HG03439 (cell line): ENCODE measurements around the gene HIP1.
"Not testable (repeated sequence)": the region's sequence is repeated elsewhere in the genome, so short reads cannot be mapped to it uniquely, and the experiment has no call there.

ENCODE experiments used
- ATAC-seq: cut with Tn5 transposase; IDR thresholded peaks from one replicate; pipeline ENCODE4 v1.9.1; 2021; ENCODE audit warnings: mild to moderate bottlenecking, moderate library complexity; ENCODE audit not compliant: unreplicated experiment

HIP1 gene

DNA sequence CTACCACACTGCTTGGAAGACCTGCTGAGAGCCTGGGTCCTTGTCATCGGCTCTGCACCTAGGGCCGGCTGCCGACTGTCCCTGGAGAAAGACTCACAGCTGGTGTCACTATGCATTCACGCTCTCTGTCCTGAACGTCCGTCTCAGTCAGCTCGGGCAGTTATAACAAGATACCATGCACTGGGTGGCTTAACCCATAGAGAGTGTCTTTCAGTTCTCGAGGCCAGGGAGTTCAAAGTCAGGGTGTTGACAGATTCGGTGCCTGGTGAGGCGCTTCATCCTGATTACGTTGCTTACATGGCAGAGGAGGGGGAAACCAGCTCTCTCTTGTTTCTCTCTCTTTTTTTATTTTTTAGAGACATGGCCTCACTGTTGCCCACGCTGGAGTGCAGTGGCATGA, 155.5 kb downstream of the HIP1 start:
- no peak for ATAC-seq

DNA sequence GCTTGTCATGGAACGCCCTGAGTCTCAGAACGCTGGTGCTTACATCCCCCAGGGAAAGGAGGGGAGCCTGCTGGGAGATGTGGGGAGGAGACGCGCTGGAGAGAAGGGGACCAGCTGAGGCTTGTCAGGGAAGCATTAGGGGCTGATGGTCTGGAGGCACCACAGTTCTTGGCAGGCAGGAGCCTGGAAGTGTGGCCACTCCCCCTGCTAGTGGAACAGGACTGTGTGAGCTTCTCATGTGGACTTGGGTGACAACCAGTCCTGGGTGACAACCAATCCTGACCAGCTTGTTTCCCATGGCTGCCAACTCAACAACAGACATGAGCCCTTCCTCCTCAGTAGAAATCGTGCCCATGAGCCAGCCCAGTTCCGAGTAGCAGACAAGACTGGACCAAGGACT, 158.8 kb downstream of the HIP1 start:
- ATAC-seq = no peak

DNA sequence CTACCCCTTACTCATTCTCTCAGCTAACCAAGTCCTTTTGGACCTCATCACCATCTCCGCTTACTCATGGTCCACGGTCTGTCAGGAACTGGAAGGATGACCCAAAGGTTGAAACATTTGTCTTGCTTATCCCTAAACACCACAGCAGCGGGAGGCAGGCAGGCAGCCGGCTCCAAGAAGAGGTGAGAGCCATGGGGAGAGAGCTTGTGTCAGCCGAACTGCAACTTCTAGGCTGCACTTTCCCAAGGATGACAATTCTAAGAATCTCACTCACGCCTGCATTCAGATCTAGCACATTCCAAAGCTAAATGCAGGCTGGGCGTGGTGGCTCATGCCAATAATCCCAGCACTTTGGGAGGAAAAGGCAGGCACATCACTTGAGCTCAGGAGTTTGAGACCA, 160.7 kb downstream of the HIP1 start:
- no peak for ATAC-seq

DNA sequence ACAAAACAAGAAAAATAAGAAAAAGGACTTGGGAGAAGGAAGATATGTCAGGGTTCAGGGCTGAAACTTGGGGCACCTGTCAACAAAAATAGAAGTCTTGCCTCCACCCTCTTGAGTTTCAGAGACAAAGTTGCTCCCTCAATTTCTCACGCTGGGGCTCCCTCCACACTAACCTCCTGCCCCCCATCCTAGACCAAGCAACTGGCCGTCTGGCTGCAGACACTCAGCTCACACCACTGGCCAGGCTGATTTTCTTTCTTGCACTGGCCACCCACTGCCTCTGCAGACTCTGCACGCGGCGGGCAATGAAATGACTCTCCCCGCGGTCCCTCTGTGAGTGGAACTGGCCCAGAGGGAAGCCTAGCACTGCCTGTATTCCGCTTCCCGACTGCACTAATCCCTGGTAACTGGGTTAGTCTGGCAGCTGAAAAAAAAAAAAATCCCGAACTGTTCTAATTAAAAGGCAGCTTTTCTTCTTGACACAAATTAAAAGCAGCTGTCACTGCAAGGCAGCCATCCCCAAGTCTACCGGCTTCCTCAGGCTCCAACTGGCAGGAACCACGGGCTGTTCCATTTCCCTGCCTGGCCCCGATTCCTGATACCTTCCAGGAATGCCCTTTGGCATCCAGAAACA, 163.1 kb downstream of the HIP1 start:
- no peak for ATAC-seq

DNA sequence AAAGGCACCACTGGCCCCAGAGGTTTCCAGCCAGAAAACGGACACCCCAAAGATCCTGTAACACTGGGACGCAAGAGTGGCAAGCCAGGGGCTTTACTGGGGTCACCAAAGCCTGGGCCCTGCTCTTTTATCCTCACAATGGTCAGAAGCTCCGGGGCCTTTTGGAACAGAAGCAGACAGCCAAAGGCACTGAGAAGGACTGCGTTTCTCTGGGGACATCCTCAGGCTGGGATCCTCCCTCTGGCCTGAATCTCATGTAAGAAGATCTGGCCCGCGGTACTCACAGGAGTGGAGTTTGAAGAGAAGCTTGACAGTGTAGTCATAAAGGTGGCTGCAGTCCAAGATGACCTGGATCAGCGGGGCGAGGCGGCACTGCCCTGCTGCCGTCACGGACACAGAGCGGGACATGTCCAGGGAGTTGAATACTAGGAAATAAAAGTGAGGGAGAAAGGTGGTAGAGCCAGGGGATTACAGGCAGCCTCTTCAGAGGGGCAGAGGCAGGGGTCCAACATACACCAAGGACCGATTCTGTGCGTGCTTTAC, 165.2 kb downstream of the HIP1 start:
- ATAC-seq = no peak

DNA sequence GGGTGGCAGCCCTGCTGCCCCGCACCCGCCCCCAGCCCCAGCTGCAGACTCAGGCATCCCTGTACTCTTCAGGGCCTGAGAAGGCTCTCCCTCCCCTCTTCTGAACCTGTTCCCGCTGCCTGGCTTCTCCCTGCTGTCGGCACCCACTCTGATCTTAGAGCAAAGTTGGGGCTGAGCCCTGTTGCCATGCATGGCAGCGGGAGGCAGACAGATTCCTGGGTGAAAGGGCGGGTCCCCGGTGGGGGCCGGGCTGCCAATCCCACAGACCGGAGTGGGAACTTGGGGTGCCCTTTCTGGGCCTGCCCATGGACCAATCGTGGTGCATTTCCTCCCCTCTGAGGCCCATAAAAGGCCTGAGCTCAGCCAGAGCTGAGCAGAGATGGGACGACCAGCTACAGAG, 165.9 kb downstream of the HIP1 start:
- no peak for ATAC-seq

DNA sequence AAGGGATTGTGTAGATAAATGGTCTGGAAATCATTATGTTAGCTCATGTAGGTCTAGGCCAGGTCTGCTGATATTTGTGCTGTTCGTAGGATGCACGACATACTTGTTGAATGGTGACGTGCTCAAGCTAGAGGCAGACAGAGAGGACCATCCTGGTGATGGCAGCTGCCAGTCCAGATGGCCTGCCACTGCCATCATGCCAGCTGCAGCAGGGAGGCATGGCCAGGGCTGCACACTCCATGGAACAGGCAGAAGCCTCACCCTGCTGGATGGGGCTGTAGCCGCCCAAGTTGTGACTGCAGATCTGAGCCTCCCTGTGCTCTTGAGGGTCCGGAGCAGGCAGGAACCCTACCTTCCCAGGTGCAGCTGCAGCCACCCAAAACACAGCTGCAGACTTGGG, 166.3 kb downstream of the HIP1 start:
- no peak for ATAC-seq

DNA sequence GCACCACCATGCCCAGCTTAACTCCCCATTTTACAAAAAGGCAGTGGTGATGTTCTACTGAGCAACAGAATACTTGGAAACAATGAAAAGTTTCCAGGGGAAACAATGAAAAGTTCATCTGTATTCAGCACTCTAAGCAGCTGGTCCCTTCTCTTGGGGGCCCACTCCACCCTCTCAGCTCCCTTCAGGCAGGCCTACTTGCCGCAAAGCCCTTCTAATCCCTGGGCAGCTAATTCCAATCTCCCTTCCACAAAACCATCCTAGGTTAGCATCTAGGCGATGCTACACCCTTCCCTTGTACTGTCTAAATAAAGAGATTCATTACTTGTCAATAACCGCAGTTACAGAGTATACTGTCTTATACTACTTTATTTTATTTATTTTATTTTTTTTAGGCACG, 167.5 kb downstream of the HIP1 start:
- ATAC-seq = no peak

DNA sequence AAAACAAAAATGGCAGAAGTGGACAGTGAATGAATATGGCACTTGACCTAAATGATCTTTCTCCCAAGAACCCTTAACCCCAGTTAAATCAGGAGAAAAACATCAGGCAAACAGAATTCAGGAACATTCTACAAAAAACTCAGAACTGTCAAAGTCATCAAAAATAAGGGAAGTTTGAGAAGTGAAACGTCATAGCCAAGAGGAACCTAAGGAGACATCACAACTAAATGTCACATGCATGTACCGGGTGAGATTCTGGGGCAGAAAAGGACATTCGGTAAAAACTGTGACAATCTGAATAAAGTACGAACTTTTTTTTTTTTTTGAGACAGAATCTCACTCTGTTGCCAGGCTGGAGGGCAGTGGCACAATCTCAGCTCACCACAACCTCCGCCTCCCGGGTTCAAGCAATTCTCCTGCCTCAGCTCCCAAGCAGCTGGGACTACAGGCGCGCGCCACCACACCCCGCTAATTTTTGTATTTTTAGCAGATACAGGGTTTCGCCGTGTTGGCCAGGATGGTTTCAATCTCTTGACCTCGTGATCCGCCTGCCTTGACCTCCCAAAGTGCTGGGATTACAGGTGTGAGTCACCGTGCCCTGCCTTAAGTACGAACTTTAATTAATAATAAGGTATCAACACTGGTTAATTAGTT, 169.0 kb downstream of the HIP1 start:
- ATAC-seq = not testable (repeated sequence)

DNA sequence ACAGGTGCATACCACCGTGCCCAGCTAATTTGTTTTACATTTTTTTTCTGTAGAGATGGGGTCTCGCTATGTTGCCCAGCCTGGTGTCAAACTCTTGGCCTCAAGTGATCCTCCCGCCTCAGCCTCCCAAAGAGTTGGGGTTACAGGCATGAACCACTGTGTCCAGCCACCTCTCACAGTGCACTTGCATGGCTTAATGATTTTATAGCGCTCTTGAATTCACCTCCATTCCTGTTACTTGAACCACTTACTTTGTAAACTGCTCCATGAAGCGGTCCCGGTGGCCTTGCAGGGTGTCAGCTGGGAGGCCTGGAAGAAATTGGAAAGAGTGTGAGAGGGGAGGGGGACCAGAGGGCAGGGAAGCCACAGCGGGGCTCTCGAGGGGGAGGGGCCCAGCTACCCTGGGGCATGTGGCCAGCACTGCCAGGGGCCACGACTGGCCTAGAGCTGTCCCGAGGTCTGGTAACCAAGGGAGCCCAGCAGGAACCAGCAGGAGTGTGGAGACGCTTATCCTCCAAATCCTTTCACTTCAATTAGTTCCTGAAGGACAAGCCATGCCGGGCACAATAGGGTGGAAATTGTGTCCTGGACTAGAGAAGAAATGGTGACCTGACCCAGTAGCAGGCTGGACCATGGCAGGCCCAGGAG, 170.7 kb downstream of the HIP1 start:
- ATAC-seq = no peak

DNA sequence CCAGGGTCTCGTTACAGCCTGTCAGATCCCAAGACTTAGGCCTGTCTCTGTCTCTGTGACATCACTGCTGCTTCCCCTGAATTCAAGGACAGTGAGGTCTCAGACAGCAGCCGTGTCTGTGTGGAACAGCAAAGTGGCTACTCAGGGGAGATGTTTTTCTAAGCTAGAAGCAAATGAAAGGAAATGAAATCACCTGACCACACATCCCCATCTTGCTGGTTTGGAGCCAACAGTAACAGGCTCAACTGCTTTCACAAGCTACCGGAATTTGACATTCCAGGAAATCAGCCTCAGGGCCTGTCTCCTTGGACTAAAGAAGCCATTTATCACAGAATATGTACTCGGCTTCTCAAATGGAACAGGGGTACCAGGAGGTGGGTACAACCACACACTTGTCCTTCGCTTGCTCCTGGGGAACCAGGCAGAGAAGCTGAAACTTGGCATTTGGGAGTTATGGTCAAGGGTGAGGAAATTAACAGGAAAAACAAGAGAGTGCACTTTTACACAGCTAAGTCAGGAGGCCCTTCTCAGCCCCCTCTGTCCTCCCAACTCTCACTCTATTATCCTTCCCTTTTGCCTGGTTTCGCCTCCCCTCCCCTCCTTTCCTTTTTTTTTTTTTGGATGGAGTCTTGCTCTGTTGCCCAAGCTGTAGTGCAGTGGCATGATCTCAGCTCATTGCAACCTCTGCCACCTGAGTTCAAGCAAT, 173.5 kb downstream of the HIP1 start:
- ATAC-seq = no peak

DNA sequence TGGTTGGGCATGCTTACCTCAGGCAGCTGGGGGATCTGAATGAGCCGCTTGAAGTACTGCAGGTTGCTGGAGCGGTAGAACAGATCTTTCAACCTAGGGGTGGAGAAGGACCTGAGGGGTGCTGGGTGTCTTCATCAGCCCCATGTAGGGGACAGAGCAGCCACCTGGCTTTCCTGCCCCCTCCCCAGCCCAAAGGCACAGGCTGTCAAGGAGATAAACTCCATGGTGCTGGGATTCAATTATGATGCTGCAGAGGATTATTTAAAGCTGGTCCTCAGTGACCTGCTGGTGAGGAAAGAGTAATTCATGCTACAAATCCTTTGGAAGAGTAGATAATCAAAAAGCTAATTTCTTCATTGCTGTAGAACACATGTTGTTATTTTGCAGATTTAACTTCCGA, 175.6 kb downstream of the HIP1 start:
- ATAC-seq = no peak

DNA sequence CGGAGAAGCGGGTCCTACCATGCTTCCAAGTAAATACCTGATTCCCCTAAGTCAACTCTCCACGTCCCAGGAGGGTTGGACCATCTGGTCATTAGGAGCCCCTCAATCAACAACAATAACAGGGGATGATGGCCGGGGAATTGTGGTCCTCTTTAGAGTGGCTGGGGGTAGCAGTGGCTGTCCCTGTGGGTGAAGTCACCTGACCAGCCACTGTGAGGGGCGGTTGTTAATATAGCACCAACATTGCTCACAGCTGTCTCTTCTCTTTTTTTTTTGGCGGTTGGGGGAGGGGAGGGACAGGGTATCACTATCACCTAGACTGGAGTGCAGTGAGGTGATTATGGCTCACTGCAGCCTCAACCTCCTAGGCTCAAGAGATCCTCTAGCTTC, 178.8 kb downstream of the HIP1 start:
- no peak for ATAC-seq

DNA sequence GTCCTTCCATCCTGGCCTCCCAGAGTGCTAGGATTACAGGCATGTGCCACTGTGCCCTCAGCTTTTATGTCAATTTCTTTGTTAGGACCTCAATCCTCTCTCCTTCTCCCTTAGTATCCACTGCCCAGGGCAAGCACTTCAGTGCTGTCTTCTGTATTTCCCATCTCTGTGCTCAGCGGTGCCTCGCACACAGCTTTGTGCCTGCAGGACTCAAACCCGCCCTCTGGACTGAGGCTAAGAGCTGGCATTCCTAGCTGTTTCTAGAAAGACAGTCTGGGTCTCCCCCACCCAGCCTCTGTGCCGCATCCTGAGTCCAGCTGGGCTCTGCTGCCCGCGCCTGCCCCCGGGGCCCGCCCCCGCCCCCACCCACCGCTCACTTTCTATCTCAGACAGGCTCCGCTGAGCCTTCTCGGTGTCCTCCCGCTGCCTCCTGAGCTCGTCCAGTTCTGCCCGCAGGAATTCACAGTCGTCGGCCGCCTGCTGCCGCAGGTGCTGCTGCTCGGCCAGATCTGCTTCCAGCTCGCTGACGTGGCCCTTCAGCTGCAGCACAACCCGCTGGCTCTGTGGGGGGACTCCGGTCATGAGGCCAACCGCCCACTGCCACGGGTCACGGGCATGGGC, 179.3 kb downstream of the HIP1 start:
- no peak for ATAC-seq

DNA sequence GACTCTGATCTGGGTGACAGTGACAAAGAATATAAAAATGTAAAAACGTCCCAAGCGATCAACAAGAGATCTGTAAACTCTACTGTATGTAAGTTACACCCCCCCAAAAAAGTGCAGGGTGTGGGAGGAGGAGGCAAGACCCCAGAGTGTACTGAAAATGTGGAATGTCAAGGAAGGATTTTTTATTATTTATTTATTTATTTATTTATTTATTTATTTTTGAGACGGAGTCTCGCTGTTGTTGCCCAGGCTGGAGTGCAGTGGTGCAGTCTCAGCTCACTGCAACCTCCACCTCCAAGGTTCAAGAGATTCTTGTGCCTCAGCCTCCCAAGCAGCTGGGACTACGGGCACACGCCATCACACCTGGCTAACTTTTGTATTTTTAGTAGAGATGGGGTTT, 181.9 kb downstream of the HIP1 start:
- ATAC-seq = not testable (repeated sequence)

DNA sequence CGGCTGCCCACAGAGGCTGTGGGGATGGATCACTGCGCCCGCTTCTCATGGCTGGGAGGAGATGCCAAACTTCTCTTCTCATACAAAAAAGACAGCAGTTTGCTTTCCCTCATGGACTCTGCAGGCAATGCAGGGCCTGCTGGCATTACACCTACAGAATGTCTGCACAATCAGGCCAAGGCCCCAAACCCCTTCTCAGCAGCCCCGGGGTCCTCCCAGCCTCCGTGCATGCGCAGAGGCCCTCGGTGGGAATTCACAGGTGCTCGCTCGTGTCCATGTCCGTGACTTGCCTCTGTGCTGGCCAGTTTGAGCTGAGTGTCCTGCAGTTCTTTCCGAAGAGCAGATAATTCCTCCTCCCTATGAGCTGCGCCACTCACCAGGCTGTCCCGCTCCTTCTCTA, 183.0 kb downstream of the HIP1 start:
- no peak for ATAC-seq

DNA sequence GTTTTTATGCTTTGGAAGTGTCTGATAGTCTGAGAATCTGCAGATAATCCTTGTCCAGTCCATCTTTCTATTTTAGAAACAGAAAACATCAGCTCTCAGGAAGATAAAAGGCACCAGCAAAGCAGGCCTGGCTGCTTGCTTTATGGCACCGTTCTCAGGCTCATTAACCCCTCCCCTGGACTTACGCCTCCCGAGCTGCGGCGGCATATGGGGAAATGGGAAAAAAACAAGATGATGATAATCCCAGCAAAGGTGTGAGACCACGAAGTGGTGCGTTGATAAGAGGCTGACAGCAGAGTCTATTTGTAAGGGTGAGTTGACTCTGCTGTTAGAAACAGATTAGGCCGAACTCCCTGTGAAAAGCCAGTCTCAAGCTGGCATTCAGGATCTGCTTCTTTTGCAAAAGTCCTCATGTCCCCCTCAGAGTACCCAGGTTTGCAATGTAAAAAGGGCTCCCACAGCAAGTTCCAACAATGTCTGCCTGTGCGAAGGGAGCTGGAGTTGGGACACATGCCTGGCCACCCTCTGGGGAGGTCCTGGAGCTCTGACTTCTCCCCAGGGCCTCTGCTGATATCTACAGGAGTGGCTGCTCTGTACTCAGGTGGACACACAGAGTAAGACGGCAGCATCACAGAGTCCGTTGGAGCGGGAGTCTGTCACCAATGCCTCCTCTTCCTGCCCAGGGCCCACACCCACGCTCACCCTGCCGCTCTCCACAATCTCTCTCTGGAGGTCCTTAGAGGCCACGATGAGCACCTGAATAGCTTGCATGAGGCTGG, 192.3 kb downstream of the HIP1 start:
- ATAC-seq = no peak

DNA sequence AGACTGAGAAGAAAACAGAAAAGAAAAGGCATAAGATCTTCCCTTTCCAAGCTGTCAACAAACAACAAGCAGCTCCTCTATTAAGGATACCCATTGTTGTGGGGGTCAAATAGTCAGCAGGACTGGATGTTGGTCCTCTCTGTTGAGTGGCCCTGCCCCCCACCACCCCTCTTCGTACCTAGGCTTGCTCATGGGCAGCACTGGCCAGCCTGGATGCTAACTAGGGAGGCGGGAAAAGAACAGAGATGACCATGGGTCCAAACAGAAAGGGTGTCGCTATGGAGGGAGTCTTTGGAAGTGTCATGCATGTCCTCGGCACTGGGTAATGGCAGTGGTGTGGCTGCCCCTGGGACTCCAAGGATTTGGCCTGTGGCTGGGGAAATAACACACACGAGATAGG, 201.0 kb downstream of the HIP1 start:
- ATAC-seq = no peak

DNA sequence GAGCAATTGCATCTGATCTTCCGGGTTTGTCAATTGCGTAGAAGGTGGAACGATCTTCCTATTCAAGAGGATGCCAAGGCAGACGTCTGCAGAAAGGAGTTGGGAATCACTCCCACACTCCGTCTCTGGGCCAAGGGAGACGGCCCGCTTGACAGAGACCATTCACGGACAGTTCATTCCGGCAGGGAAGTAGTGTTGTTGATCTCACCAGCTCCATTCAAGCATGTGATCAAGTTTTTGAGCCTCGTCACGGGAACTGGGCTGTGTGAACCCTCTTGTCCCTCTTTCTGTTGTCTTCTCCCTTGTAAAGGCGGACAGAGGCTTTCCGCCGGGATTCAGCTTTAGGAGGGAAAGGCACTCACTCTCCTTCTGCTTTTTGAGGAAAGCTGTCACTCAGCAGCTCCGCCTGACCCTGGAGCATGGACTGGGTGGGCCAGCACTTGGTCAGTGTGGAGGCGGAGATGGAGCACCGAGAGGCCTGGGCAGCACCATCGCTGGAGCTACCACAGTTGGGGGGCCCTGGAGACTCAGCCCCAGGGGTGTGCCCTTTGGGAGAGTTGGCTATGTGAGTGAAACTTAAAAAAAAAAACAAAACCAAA, 201.7 kb downstream of the HIP1 start:
- no peak for ATAC-seq

DNA sequence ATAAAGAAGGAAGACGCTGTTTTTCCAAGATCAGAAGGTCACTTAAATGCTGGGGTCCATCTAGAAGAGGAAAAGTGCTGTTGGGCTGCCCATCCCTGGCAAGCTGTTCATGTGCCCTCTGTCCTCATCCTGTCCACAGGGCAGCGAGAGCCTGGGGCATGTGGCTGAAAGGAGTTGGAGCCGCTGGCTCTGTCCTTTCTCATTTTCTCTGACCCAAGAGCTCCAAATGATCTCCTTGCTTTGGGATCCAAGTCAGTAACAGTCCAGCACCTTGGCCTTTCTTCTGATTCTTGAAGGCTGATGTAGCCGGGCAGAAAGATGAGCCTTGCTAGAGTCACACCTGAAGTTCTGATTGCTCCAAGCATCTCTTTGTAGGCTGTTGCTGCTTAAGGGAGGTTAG, 202.2 kb downstream of the HIP1 start:
- ATAC-seq = no peak
